Ureter (tissue), 1 donor: Measurements from ENCODE around the gene ZNF84. TPM values are rescaled to one million over a fixed set of nuclear protein-coding genes. Genes with fewer than 3 reads are reported as not detected.

ENCODE experiments used
- DNase-seq: peaks from one replicate; pipeline ENCODE4 v3.0.0-alpha.2; 2020; ENCODE audit warnings: low spot score
- total RNA-seq: library from RNA; stranded (reverse); gene quantifications from one replicate; pipeline ENCODE4 v1.2.4, GENCODE V29; 2023
- donor health status: DM: yes; HTN: yes; CAD: no.

ZNF84 gene
- total RNA-seq, result 39.7 TPM

- DNase-seq, result peak; percentile 97
Observed at GRCh38 chr12:133037207-133038005, at the start of gene ZNF84. ZNF84 (plus strand) TSS chr12:133037509; CDS start chr12:133041468, 3,959 bp downstream.

GRCh38 chr12:132998741-132999140 lies 38.6 kb upstream of the ZNF84 start:
- DNase-seq, result no peak

GRCh38 chr12:133010657-133011297 lies 26.5 kb upstream of the ZNF84 start:
- no peak for DNase-seq

GRCh38 chr12:133023566-133023965 lies 13.7 kb upstream of the ZNF84 start:
- DNase-seq, result no peak

- no peak for DNase-seq
Observed at GRCh38 chr12:133026996-133027395, 10.3 kb upstream of the ZNF84 start.

- DNase-seq, result no peak
Observed at GRCh38 chr12:133038118-133038709, 905 bp downstream of the ZNF84 start.

GRCh38 chr12:133046698-133047097 lies 9.4 kb downstream of the ZNF84 start:
- DNase-seq, result no peak

- DNase-seq, result no peak
Observed at GRCh38 chr12:133057446-133057845, 20.1 kb downstream of the ZNF84 start.

GRCh38 chr12:133058203-133059113 lies 21.1 kb downstream of the ZNF84 start:
- no peak for DNase-seq

- DNase-seq, result no peak
Observed at GRCh38 chr12:133061954-133062353, 24.6 kb downstream of the ZNF84 start.

- DNase-seq, result no peak
Observed at GRCh38 chr12:133063556-133063955, 26.2 kb downstream of the ZNF84 start.

GRCh38 chr12:133073836-133074235 lies 36.5 kb downstream of the ZNF84 start:
- DNase-seq, result no peak

GRCh38 chr12:133080026-133080367 lies 42.7 kb downstream of the ZNF84 start:
- peak; percentile 98 for DNase-seq

GRCh38 chr12:133080368-133081158 lies 43.3 kb downstream of the ZNF84 start, which contains the start of gene ZNF140:
ZNF140 (plus strand) TSS chr12:133080923; CDS start chr12:133081321, 398 bp downstream.
- peak; percentile 97 for DNase-seq

- no peak for DNase-seq
Observed at GRCh38 chr12:133081159-133081780, 44.0 kb downstream of the ZNF84 start.

- no peak for DNase-seq
Observed at GRCh38 chr12:133083345-133083744, 46.0 kb downstream of the ZNF84 start.

- DNase-seq, result no peak
Observed at GRCh38 chr12:133105620-133106019, 68.3 kb downstream of the ZNF84 start.

- DNase-seq, result no peak
Observed at GRCh38 chr12:133106253-133106652, 68.9 kb downstream of the ZNF84 start.

- no peak for DNase-seq
Observed at GRCh38 chr12:133107121-133107520, 69.8 kb downstream of the ZNF84 start.

- no peak for DNase-seq
Observed at GRCh38 chr12:133108150-133108549, 70.8 kb downstream of the ZNF84 start.
